Measurements from ENCODE around the gene ZNF296. TPM values are rescaled to one million over a fixed set of nuclear protein-coding genes. Genes with fewer than 3 reads are reported as not detected.

ZNF296 gene
- total RNA-seq, 3 donors from 2014 or later, result 0.98 to 1.9 (median 1.3) TPM

- Histone ChIP-seq H3K9me3 (no peaks in the 10 kb centered on the region), H3K27me3 (no peaks in the 10 kb centered on the region), H3K4me1 (peaks cover 8 to 14% of the 10 kb centered on the region in 2 donors), H3K27ac (no peak overlapping the region), H3K36me3 (no peaks in the 10 kb centered on the region), H3K4me3 (no peak overlapping the region)
- intact Hi-C loops (cut with DNase I; ENCODE audit: low total_unique reads), result no loop called here
- no peak for DNase-seq (ENCODE audit: low spot score in 2 of 2)
- no peak for TF ChIP-seq POLR2AphosphoS5 (IDR thresholded peaks at IDR 0.05)
- TF ChIP-seq CTCF (IDR thresholded peaks at IDR 0.05), result no peak
- TF ChIP-seq POLR2A (IDR thresholded peaks at IDR 0.05), result no peak
Observed at GRCh38 chr19:45037393-45038169, 38.7 kb downstream of the ZNF296 start.

GRCh38 chr19:45035755-45036154 is 40.5 kb downstream of the ZNF296 start:
- Histone ChIP-seq H3K36me3 (no peaks in the 10 kb centered on the region), H3K9me3 (no peaks in the 10 kb centered on the region), H3K4me1 (peaks cover 7 to 8% of the 10 kb centered on the region in 2 donors), H3K27me3 (no peaks in the 10 kb centered on the region), H3K4me3 (no peak overlapping the region), H3K27ac (no peak overlapping the region)
- no peak for TF ChIP-seq POLR2A (IDR thresholded peaks at IDR 0.05)
- no peak for DNase-seq (ENCODE audit: low spot score in 2 of 2)
- intact Hi-C loops (cut with DNase I; ENCODE audit: low total_unique reads), result no loop called here

GRCh38 chr19:45032421-45032820 is 43.9 kb downstream of the ZNF296 start:
- Histone ChIP-seq H3K36me3 (no peaks in the 10 kb centered on the region), H3K27me3 (no peaks in the 10 kb centered on the region), H3K27ac (no peak overlapping the region), H3K4me3 (no peak overlapping the region), H3K9me3 (no peaks in the 10 kb centered on the region), H3K4me1 (no peaks in the 10 kb centered on the region)
- TF ChIP-seq CTCF (IDR thresholded peaks at IDR 0.05) (no peak), POLR2A (IDR thresholded peaks at IDR 0.05) (no peak), POLR2AphosphoS5 (IDR thresholded peaks at IDR 0.05) (no peak)
- intact Hi-C loops (cut with DNase I; ENCODE audit: low total_unique reads), result no loop called here
- no peak for DNase-seq (ENCODE audit: low spot score in 2 of 2)

- intact Hi-C loops (cut with DNase I; ENCODE audit: low total_unique reads), result no loop called here
- Histone ChIP-seq H3K4me3 (no peak overlapping the region), H3K36me3 (no peaks in the 10 kb centered on the region), H3K27ac (no peak overlapping the region), H3K4me1 (no peaks in the 10 kb centered on the region), H3K27me3 (no peaks in the 10 kb centered on the region), H3K9me3 (no peaks in the 10 kb centered on the region)
- TF ChIP-seq POLR2A (IDR thresholded peaks at IDR 0.05), result no peak
- TF ChIP-seq CTCF (IDR thresholded peaks at IDR 0.05), result no peak
- TF ChIP-seq POLR2AphosphoS5 (IDR thresholded peaks at IDR 0.05), result no peak
- no peak for DNase-seq (ENCODE audit: low spot score in 2 of 2)
Observed at GRCh38 chr19:45030825-45031224, 45.5 kb downstream of the ZNF296 start.

- Histone ChIP-seq H3K27me3 (no peaks in the 10 kb centered on the region), H3K4me1 (no peaks in the 10 kb centered on the region), H3K4me3 (no peak overlapping the region), H3K9me3 (no peaks in the 10 kb centered on the region), H3K36me3 (no peaks in the 10 kb centered on the region), H3K27ac (no peak overlapping the region)
- intact Hi-C loops (cut with DNase I; ENCODE audit: low total_unique reads), result loop anchor here (5.0 kb wide), 1 partner anchor 275 kb away; no protein-coding TSS in a partner anchor
- DNase-seq (ENCODE audit: low spot score in 2 of 2), result no peak
- TF ChIP-seq POLR2A (IDR thresholded peaks at IDR 0.05) (no peak), CTCF (IDR thresholded peaks at IDR 0.05) (no peak), POLR2AphosphoS5 (IDR thresholded peaks at IDR 0.05) (no peak)
Observed at GRCh38 chr19:45027371-45027770, 48.9 kb downstream of the ZNF296 start.

Data from breast epithelium (tissue), 4 donors.